HL-60 (cell line): ENCODE measurements around the gene DAZL.

Experiments used
- CTCF ChIP-seq: IDR thresholded peaks from one replicate; pipeline ENCODE4 v1.5.1; 2011; ENCODE audit warnings: low read length, control low read depth, inconsistent platforms; ENCODE audit not compliant: insufficient read depth
- REST ChIP-seq: IDR thresholded peaks from 2 replicates; pipeline ENCODE4 v1.6.1; 2012; ENCODE audit warnings: low read depth; ENCODE audit not compliant: insufficient replicate concordance

- TF ChIP-seq CTCF, result no peak
- no peak for TF ChIP-seq REST
These were observed 52.5 kb downstream of the DAZL start for GRCh38 chr3:16552757-16553156.
